Large intestine (tissue), 3 donors: ENCODE results near the gene COA6. TPM values are rescaled to one million over a fixed set of nuclear protein-coding genes. Genes with fewer than 3 reads are reported as not detected.
"Not testable (repeated sequence)": the region's sequence is repeated elsewhere in the genome, so short reads cannot be mapped to it uniquely, and the experiment has no call there.

Experiments
- DNase-seq, 2 donors: peaks; one replicate each; pipeline versions ENCODE4 v3.0.0 to v3.0.0-alpha.2; 2013
- H3K27ac ChIP-seq: one replicate; pipeline ENCODE4 v1.5.1; 2013; ENCODE audit warnings: low read length
- H3K27me3 ChIP-seq: 2 replicates; pipeline ENCODE4 v1.6.1; 2013; ENCODE audit warnings: low read length; ENCODE audit not compliant: control insufficient read depth, insufficient read depth
- H3K36me3 ChIP-seq: 2 replicates; pipeline ENCODE4 v1.6.1; 2013; ENCODE audit warnings: low read length; ENCODE audit not compliant: control insufficient read depth, insufficient read depth
- H3K4me1 ChIP-seq: one replicate; pipeline ENCODE4 v1.6.1; 2013; ENCODE audit warnings: low read length; ENCODE audit not compliant: control insufficient read depth, insufficient read depth
- H3K4me3 ChIP-seq: one replicate; pipeline ENCODE4 v1.5.1; 2013; ENCODE audit warnings: low read length
- H3K9me3 ChIP-seq: one replicate; pipeline ENCODE4 v1.6.1; 2013; ENCODE audit warnings: mild to moderate bottlenecking, low read depth, low read length, moderate library complexity; ENCODE audit not compliant: control insufficient read depth
- WGBS: methylation state at CpG from one replicate; pipeline ENCODE4 v1.1.5; 2013; ENCODE audit warnings: low lambda C conversion rate; ENCODE audit not compliant: insufficient coverage; 5-methylcytosine and 5-hydroxymethylcytosine counted together
- polyA plus RNA-seq: library from polyadenylated mRNA; unstranded; fragments of 120-200 nt; gene quantifications from one replicate; pipeline ENCODE4 v1.2.1, GENCODE V29; 2013

The COA6 gene
- polyA plus RNA-seq, 1 donor = 46.8 TPM

- WGBS = 100% methylated on average over 1 of the region's 2 CpGs
- peaks cover 2% of the 10 kb centered on the region for H3K27me3 ChIP-seq
- no peak for DNase-seq
Measured at GRCh38 chr1:234336359-234336758, 36.9 kb upstream of the COA6 start.

GRCh38 chr1:234337233-234337632, 36.0 kb upstream of the COA6 start:
- DNase-seq = no peak
- WGBS = 100% methylated on average over 1 of the region's 1 CpG
- no peaks in the 10 kb centered on the region for H3K36me3 ChIP-seq
- H3K9me3 ChIP-seq = no peaks in the 10 kb centered on the region
- H3K27ac ChIP-seq = no peak overlapping the region
- H3K4me3 ChIP-seq = no peak overlapping the region
- H3K27me3 ChIP-seq = peaks cover 2% of the 10 kb centered on the region
- no peaks in the 10 kb centered on the region for H3K4me1 ChIP-seq

More at GRCh38 chr1:234336359-234336758, 36.9 kb upstream of the COA6 start:
- Histone ChIP-seq H3K36me3 (no peaks in the 10 kb centered on the region), H3K9me3 (no peaks in the 10 kb centered on the region), H3K4me3 (no peak overlapping the region), H3K27ac (no peak overlapping the region), H3K4me1 (no peaks in the 10 kb centered on the region)

- no CpG with 5 or more reads among the region's 2 CpGs for whole genome bisulfite sequencing
- Histone ChIP-seq H3K36me3 (no peaks in the 10 kb centered on the region), H3K27me3 (peaks cover 2% of the 10 kb centered on the region), H3K27ac (no peak overlapping the region), H3K4me1 (no peaks in the 10 kb centered on the region), H3K9me3 (no peaks in the 10 kb centered on the region), H3K4me3 (no peak overlapping the region)
- no peak for DNase-seq
Measured at GRCh38 chr1:234340528-234340927, 32.7 kb upstream of the COA6 start.

- Histone ChIP-seq H3K27me3 (no peaks in the 10 kb centered on the region), H3K4me3 (no peak overlapping the region), H3K36me3 (no peaks in the 10 kb centered on the region), H3K9me3 (no peaks in the 10 kb centered on the region), H3K27ac (no peak overlapping the region), H3K4me1 (no peaks in the 10 kb centered on the region)
- WGBS = no CpG with 5 or more reads among the region's 5 CpGs
- DNase-seq = no peak
Measured at GRCh38 chr1:234342774-234343173, 30.5 kb upstream of the COA6 start.

GRCh38 chr1:234345237-234345636, 28.0 kb upstream of the COA6 start:
- Histone ChIP-seq H3K4me3 (no peak overlapping the region), H3K27me3 (peaks cover 2% of the 10 kb centered on the region), H3K9me3 (no peaks in the 10 kb centered on the region), H3K36me3 (no peaks in the 10 kb centered on the region), H3K27ac (no peak overlapping the region), H3K4me1 (no peaks in the 10 kb centered on the region)
- WGBS = no CpG with 5 or more reads among the region's 1 CpG
- DNase-seq = no peak

- H3K36me3 ChIP-seq = no peaks in the 10 kb centered on the region
- no peak for DNase-seq
- H3K27me3 ChIP-seq = peaks cover 2% of the 10 kb centered on the region
- H3K4me3 ChIP-seq = no peak overlapping the region
- no peaks in the 10 kb centered on the region for H3K9me3 ChIP-seq
- WGBS = 86% methylated on average over 1 of the region's 4 CpGs
- H3K4me1 ChIP-seq = no peaks in the 10 kb centered on the region
- no peak overlapping the region for H3K27ac ChIP-seq
Measured at GRCh38 chr1:234348964-234349363, 24.3 kb upstream of the COA6 start.

GRCh38 chr1:234355782-234356510, 17.3 kb upstream of the COA6 start:
- no CpG with 5 or more reads among the region's 3 CpGs for WGBS
- Histone ChIP-seq H3K27ac (no peak overlapping the region), H3K4me1 (peaks cover 4% of the 10 kb centered on the region), H3K4me3 (peak overlapping the region; percentile 51), H3K9me3 (no peaks in the 10 kb centered on the region), H3K27me3 (no peaks in the 10 kb centered on the region), H3K36me3 (no peaks in the 10 kb centered on the region)
- peak in 1 of 2 donors; percentile 16 for DNase-seq

GRCh38 chr1:234356615-234357269, 16.5 kb upstream of the COA6 start:
- peak overlapping the region; percentile 51 for H3K4me3 ChIP-seq
- peak; percentile 27 to 68 for DNase-seq
- WGBS = no CpG with 5 or more reads among the region's 35 CpGs
- peak overlapping the region; percentile 41 for H3K27ac ChIP-seq
- not testable (repeated sequence) for H3K4me1 ChIP-seq, H3K9me3 ChIP-seq, H3K36me3 ChIP-seq, H3K27me3 ChIP-seq

GRCh38 chr1:234357831-234358230, 15.4 kb upstream of the COA6 start:
- peaks cover 4% of the 10 kb centered on the region for H3K4me1 ChIP-seq
- no peaks in the 10 kb centered on the region for H3K36me3 ChIP-seq
- DNase-seq = no peak
- no peaks in the 10 kb centered on the region for H3K9me3 ChIP-seq
- H3K27me3 ChIP-seq = no peaks in the 10 kb centered on the region
- H3K4me3 ChIP-seq = no peak overlapping the region
- H3K27ac ChIP-seq = no peak overlapping the region

GRCh38 chr1:234361102-234361603, 12.1 kb upstream of the COA6 start:
- no peak for DNase-seq
- peaks cover 2% of the 10 kb centered on the region for H3K4me1 ChIP-seq
- no peaks in the 10 kb centered on the region for H3K9me3 ChIP-seq
- H3K27me3 ChIP-seq = no peaks in the 10 kb centered on the region
- WGBS = 67% methylated on average over 1 of the region's 3 CpGs
- no peak overlapping the region for H3K4me3 ChIP-seq
- H3K27ac ChIP-seq = no peak overlapping the region
- no peaks in the 10 kb centered on the region for H3K36me3 ChIP-seq
